Articular chondrocyte of knee joint (primary cell): ENCODE data around the gene MIEN1. TPM values are rescaled to one million over a fixed set of nuclear protein-coding genes. Genes with fewer than 3 reads are reported as not detected.

Experiments used
- small RNA-seq: library from RNA; depleted of rRNA; stranded (forward); fragments of <200 nt; gene quantifications from one replicate; pipeline ENCODE3, GENCODE V24; 2012
- total RNA-seq: library from RNA; depleted of rRNA; stranded (reverse); fragments of >200 nt; gene quantifications from 2 replicates; pipeline ENCODE4 v1.2.3, GENCODE V29; 2012

MIEN1 gene
- 21.4 and 28.5 TPM in 2 replicates for total RNA-seq

GRCh38 chr17:39730095-39730921 is at the start of gene MIEN1:
Gene MIEN1, minus strand, starts transcription at chr17:39730532. Its CDS starts 37 bp downstream, at chr17:39730495.

GRCh38 chr17:39737760-39738567 is 7.6 kb upstream of the MIEN1 start, which contains the start of gene GRB7:
Gene GRB7, plus strand, starts transcription at chr17:39737938. Its CDS starts 4,364 bp downstream, at chr17:39742302.

GRCh38 chr17:39699818-39700147 is 30.5 kb downstream of the MIEN1 start, which contains the start of gene ERBB2:
Gene ERBB2, plus strand, starts transcription at chr17:39700064. Its CDS starts 175 bp downstream, at chr17:39700239.

GRCh38 chr17:39687546-39688474 is 42.5 kb downstream of the MIEN1 start, which contains the start of gene PGAP3:
Gene PGAP3, minus strand, starts transcription at chr17:39688057. Its CDS starts 43 bp downstream, at chr17:39688014.

Small RNAs within 50 kb of the gene (small RNA-seq; reads per million reads assigned to genes)
- gene MIR4728: not detected

Other genes starting within 250 kb of the MIEN1 start
- gene NEUROD2, start 122.6 kb downstream of the MIEN1 start, total RNA-seq: not detected in 2 replicates
- gene PPP1R1B, start 103.6 kb downstream of the MIEN1 start, total RNA-seq: not detected in 2 replicates
- 23.0 and 25.1 TPM in 2 replicates for gene STARD3, start 93.4 kb downstream of the MIEN1 start, total RNA-seq
- gene TCAP, start 65.2 kb downstream of the MIEN1 start, total RNA-seq: 0.26 and 0.32 TPM in 2 replicates
- not detected in 2 replicates for gene PNMT, start 62.1 kb downstream of the MIEN1 start, total RNA-seq
- gene PGAP3, start 42.5 kb downstream of the MIEN1 start, total RNA-seq: 11.4 and 13.1 TPM in 2 replicates
- 41.0 and 44.4 TPM in 2 replicates for gene ERBB2, start 30.5 kb downstream of the MIEN1 start, total RNA-seq
- gene GRB7, start 7.4 kb upstream of the MIEN1 start, total RNA-seq: 0.32 and 0.78 TPM in 2 replicates
- not detected in 2 replicates for gene IKZF3, start 133.8 kb upstream of the MIEN1 start, total RNA-seq
- not detected in 2 replicates for gene ZPBP2, start 137.7 kb upstream of the MIEN1 start, total RNA-seq
- 6.1 and 6.4 TPM in 2 replicates for gene GSDMB, start 188.1 kb upstream of the MIEN1 start, total RNA-seq
- 40.1 and 42.3 TPM in 2 replicates for gene ORMDL3, start 197.1 kb upstream of the MIEN1 start, total RNA-seq
- gene LRRC3C, start 197.2 kb upstream of the MIEN1 start, total RNA-seq: not detected in 2 replicates
- gene GSDMA, start 232.5 kb upstream of the MIEN1 start, total RNA-seq: 0.22 and 0.39 TPM in 2 replicates